PFSK-1 (cell line): ENCODE measurements around the gene ACER3.

Experiments
- TAF1 ChIP-seq: IDR thresholded peaks from 2 replicates; pipeline ENCODE4 v1.6.1; 2012; ENCODE audit warnings: low read length, control low read depth, borderline replicate concordance; ENCODE audit not compliant: insufficient read depth
- TF ChIP-seq, protein P1 (sequence below), 2 experiments: IDR thresholded peaks; 2 replicates each; pipeline versions ENCODE4 v1.6.1 to v1.8.0; 2011 to 2012; ENCODE audit warnings: low read depth in 2 of 2, low read length in 2 of 2, control low read depth in 1 of 2, inconsistent platforms in 1 of 2, mild to moderate bottlenecking in 1 of 2, moderate library complexity in 1 of 2; ENCODE audit not compliant: insufficient read depth in 1 of 2

DNA sequence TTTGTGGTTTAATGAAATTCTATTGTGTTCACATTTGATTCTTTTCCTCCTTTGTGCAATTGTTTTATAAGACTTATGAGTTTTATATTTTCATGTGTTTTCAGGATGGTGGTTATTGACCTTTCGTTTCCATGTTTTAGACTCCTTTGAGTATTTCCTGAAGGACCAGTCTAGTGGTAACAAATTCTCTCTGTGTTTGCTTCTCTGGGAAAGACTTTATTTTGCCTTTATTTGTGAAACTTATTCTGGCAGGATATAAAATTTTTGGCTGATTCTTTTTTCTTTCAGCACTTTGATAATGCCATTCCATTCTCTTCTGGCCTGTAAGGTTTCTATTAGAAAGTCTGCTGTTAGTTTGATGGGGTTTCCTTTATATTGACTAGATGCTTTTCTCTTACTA lies 83.5 kb downstream of the ACER3 start:
- no peak for TF ChIP-seq TAF1
- TF ChIP-seq, protein P1, sequence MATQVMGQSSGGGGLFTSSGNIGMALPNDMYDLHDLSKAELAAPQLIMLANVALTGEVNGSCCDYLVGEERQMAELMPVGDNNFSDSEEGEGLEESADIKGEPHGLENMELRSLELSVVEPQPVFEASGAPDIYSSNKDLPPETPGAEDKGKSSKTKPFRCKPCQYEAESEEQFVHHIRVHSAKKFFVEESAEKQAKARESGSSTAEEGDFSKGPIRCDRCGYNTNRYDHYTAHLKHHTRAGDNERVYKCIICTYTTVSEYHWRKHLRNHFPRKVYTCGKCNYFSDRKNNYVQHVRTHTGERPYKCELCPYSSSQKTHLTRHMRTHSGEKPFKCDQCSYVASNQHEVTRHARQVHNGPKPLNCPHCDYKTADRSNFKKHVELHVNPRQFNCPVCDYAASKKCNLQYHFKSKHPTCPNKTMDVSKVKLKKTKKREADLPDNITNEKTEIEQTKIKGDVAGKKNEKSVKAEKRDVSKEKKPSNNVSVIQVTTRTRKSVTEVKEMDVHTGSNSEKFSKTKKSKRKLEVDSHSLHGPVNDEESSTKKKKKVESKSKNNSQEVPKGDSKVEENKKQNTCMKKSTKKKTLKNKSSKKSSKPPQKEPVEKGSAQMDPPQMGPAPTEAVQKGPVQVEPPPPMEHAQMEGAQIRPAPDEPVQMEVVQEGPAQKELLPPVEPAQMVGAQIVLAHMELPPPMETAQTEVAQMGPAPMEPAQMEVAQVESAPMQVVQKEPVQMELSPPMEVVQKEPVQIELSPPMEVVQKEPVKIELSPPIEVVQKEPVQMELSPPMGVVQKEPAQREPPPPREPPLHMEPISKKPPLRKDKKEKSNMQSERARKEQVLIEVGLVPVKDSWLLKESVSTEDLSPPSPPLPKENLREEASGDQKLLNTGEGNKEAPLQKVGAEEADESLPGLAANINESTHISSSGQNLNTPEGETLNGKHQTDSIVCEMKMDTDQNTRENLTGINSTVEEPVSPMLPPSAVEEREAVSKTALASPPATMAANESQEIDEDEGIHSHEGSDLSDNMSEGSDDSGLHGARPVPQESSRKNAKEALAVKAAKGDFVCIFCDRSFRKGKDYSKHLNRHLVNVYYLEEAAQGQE (IDR thresholded peaks at IDR 0.05; ENCODE audit: insufficient read depth in 1 of 2, low read depth in 2 of 2, low read length in 2 of 2): no peak
